Smooth muscle cell of the pulmonary artery (primary cell): ENCODE data around the gene UNCX. TPM values are rescaled to one million over a fixed set of nuclear protein-coding genes. Genes with fewer than 3 reads are reported as not detected.

ENCODE experiments used
- total RNA-seq: library from RNA; depleted of rRNA; stranded (reverse); fragments of >200 nt; gene quantifications from 2 replicates; pipeline ENCODE4 v1.2.3, GENCODE V29; 2014

UNCX gene
- total RNA-seq: not detected in 2 replicates

GRCh38 chr7:1232623-1233332, at the start of gene UNCX:
Gene UNCX (plus strand): TSS chr7:1232872. CDS start chr7:1233018, 146 bp downstream.

Other genes with a start within 250 kb of the UNCX start
- not detected in 2 replicates for gene CYP2W1, start 249.7 kb upstream of the UNCX start, total RNA-seq
- 16.4 and 16.7 TPM in 2 replicates for gene GPR146, start 188.3 kb upstream of the UNCX start, total RNA-seq
- gene GPER1, start 144.8 kb upstream of the UNCX start, total RNA-seq: 3.2 and 5.3 TPM in 2 replicates
- 12.2 and 13.6 TPM in 2 replicates for gene ZFAND2A, start 72.7 kb upstream of the UNCX start, total RNA-seq
- gene MICALL2, start 226.6 kb downstream of the UNCX start, total RNA-seq: 22.9 and 27.1 TPM in 2 replicates